HG02885 (cell line): ENCODE results near the gene WDTC1.
A peak's percentile ranks its signal among the peaks of the same experiment; 100 is the strongest.

Experiments used
- ATAC-seq: cut with Tn5 transposase; IDR thresholded peaks from one replicate; pipeline ENCODE4 v1.9.1; 2021; ENCODE audit warnings: mild to moderate bottlenecking; ENCODE audit not compliant: unreplicated experiment, poor library complexity

WDTC1 gene

GRCh38 chr1:27299385-27300271, 65.2 kb downstream of the WDTC1 start:
- ATAC-seq, result no peak

- ATAC-seq, result peak; percentile 55
These were observed 66.1 kb downstream of the WDTC1 start for GRCh38 chr1:27300341-27301051.

GRCh38 chr1:27301052-27301422, 66.6 kb downstream of the WDTC1 start:
- no peak for ATAC-seq

DNA sequence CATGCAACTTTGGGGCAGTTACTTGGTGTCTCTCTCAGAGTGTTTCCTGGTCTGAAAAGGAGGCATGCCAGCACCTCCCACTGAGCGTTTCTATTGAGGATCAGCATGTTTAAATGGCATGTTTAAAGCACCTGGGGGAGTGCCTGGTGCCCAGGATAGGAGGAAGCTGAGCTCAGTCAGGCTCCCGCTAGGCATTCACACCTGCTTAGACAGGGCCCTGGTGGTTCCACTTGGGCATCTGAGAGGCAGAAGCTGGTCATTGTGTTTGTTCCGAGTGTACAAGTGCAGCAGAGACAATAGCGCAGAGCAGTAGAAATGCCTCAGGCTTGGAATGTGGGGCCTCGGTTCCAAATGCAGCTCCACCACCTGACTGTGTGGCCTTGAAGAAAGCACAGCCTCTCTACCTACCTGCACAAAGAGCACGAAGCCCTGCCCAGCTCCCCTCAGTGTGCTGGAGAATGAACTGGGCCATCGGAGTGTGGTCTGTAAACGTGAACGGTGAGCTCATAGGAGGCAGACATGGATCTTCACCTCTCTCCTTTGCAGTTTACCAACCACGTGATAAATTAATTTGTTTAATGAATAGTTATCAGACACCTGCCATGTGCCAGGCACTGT, 67.3 kb downstream of the WDTC1 start:
- no peak for ATAC-seq

GRCh38 chr1:27302612-27303011, 68.2 kb downstream of the WDTC1 start:
- no peak for ATAC-seq

DNA sequence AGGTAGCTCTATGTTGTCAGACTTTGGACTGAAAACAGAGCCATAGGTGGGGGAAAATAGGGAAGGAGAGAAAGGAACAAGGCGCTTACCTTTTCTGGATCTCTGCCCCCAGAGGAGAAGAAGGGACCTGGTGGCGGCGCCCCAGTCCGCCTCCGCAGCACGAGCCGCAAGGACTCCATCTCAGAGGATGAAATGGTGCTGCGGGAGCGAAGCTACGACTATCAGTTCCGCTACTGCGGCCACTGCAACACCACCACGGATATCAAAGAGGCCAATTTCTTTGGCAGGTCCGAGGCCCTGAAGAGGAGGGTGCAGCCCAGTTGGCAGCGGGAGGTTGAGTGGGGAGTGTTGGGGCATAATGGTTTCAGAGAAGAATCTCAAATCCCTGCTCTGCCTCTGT, 69.1 kb downstream of the WDTC1 start:
- ATAC-seq, result no peak

GRCh38 chr1:27306071-27306470, 71.6 kb downstream of the WDTC1 start:
- no peak for ATAC-seq

DNA sequence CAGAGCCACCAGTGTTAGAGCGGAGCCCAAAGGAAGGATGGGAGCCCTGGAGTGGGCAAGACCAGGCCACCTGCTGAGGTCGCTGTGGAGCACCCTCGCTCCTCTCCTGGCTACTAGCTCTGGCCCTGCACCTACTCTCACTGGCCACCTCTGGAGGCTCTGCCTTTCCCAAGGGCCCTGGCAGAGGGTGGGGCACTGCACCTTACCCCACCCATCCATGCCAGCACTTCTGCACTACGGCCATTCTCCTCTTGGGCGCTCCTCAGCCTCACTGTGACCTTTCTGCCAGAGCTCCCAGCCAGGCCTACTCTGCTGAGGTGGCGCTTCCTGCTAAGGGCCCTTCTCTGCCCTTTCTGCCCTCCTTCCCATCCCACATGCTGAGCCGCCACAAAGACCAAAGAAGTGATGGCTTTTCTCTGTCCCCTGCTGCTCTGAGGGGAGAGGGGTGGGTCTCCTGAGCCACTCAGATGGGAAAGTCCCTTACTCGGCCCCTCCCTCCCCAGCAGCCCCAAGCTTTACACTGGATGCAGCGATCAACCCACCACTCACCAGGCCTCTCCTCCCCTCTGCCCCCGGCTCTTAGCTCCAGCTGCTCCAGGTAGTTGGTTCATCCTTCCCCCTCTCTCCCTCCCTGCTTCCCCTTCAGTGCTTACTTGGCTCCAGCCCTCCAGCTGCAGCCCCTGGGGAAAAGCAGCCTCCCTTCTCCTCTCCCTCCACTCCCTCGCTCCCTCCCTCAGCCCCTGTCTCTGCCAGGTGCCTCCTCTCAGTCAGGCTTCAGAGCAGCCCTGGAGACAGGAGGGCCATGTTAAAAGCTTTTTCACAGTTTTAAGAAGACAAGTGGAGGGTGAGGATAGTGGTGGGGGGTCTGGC, 72.7 kb downstream of the WDTC1 start:
- no peak for ATAC-seq

- no peak for ATAC-seq
These were observed 73.6 kb downstream of the WDTC1 start for GRCh38 chr1:27307874-27308598.

DNA sequence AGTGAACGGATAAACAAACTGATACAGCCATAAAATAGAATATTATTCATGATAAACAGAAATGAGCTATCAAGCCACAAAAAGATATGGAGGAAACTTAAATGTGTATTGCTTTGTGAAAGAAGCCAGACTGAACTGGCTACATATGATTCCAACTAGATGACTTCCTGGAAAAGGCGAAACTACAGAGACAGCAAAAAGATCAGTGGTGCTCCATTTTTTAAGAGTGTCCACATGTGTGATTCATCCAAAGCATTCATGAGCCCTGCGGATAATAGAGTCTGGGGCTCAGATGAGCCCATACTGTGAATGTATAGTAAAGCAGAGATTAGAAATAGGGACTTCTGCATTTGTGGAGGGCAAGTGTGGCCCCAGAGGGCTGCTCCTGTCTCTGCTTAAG, 79.7 kb downstream of the WDTC1 start:
- no peak for ATAC-seq

- no peak for ATAC-seq
These were observed 80.3 kb downstream of the WDTC1 start for GRCh38 chr1:27314737-27315136.

DNA sequence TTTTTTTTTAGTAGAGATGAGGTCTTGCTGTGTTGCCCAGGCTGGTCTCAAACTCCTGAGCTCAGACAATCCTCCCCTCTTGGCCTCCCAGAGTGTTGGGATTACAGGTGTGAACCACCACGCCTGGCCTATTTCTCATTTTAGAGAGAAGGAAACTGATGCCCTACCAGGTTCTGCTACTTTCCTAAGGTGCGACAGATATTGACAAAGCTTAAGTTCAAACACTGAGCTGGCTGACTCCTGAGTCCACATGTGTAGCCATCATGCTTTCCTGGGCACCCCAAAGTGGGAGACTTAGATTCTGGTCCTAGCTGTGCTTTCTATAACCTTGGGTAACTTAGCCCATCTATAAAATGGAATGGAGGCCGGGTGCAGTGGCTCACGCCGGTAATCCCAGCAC, 82.4 kb downstream of the WDTC1 start:
- ATAC-seq, result no peak

GRCh38 chr1:27318136-27318535, 83.7 kb downstream of the WDTC1 start:
- ATAC-seq, result no peak

DNA sequence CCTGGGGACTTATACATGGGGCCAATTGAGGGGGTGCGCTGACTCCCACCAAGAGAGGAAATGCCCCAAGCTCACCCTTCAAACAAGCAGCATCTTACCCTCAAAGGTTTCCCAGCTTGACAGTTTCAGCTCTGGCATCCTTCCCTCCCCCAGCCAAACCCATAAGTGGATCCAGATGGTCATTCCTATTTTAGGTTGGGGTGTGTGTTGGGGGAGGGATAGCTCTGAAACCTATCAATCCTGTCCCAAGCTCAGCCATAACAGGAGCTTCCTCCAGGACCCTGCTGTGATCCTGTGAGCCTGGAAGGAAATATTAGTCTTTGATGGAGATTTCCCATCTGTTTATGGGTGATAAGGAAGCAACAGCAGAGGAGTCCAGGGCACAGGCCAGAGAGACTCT, 84.2 kb downstream of the WDTC1 start:
- ATAC-seq, result no peak

DNA sequence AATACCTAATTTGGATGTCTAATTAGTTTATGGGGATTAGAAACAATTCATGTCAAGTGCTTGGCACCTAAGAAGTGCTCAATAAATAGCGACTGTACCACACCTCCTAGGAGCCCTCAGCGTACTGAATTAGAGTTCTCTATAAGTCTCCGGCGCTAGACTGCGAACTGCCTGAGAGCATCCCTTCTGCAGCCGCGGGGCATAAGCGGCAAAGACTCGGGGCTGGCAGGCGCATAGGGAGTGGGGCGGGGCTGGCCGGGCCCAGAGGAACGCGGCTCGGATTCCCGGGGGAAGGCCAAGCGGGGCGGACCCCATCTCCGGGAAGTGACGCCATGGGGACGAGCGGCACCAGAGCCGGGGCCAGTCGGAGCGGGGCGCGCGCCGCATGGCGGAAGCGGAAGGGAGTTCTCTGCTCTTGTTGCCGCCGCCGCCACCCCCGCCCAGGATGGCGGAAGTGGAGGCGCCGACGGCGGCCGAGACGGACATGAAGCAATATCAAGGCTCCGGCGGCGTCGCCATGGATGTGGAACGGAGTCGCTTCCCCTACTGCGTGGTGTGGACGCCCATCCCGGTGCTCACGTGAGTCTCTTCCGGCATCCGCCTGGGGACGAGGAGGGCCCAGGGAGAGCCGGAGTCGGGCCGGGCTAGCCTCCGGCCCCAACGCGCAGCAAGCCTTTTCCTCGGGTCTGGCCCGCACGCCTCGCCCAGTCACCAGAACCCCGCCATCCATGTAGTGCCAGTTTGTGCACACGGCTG, 87.6 kb downstream of the WDTC1 start, which contains the start of gene TMEM222:
TSS of gene TMEM222 (plus strand) at position 351 of the 756 bp plus-strand sequence. CDS start at position 386, 35 bp downstream.
- peak; percentile 92 for ATAC-seq

DNA sequence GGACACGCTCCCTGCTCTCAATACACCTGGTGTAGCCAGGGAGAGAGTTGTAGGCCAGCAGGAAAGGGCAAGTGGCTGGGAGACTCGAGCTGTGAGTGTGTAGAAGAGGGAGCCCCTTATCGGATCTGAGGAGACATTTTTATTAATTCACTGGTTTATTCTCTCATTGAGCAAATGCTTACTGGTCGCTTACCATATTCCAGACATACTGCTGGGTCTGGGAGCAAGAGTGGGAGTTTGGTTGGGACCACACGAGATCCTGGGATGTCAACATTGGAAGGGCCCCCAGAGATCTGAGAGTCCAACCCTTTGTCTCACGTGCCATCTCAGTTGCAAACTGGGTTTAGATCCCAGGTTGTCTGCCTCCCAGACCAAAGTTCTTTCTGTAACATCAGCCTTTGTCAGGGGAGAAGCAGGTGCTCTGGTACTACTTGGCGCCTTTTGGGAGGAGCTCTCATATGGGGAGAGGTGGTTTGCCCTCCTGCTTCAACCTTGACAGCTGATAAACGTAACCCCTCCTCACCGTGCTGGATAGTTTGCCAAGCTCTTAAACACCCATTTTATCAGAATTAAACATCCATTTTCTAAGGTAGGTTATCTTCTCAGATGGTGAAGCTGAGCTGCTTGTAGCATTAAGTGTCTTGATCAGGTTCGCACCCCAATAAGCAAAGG, 88.3 kb downstream of the WDTC1 start:
- ATAC-seq, result no peak

DNA sequence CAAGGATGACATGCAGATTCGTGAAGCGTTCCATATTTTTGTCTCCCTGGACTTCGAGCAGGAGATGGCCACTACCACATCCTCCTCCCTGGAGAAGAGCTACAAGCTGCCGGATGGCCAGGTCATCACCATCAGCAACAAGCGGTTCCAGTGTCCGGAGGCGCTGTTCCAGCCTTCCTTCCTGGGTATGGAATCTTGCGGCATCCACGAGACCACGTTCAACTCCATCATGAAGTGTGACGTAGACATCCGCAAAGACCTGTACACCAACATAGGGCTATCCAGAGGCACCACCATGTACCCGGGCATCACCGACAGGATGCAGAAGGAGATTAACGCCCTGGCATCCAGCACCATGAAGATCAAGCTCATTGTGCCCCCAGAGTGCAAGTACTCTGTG, 90.9 kb downstream of the WDTC1 start:
- ATAC-seq, result no peak

DNA sequence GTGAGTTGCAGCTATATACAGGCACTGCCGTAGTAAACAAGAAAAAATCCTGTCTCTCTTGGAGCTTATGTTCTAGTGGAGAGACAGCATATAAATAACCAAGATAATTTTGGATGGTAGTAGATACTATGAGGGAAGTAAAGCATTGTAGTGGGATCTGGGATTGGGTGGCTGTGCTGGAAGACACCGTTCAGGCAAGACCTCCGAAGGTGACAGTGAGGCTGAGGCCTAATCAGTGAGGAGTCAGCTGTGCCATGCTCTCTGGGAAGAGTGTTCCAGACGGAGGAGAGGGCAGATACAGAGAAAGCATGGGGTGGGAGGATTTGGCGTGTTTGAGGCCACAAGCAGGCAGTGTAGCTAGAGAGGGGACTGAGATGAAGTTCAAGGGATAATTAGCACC, 93.5 kb downstream of the WDTC1 start:
- no peak for ATAC-seq
